Neural progenitor cell (in vitro differentiated cells): ENCODE data around the gene PCGF5.
A peak's percentile ranks its signal among the peaks of the same experiment; 100 is the strongest.

ENCODE experiments used
- CTCF ChIP-seq: fragments of 200-600 bp; sonication (generic); IDR thresholded peaks from 2 replicates; pipeline ENCODE4 v1.5.1; 2017; ENCODE audit warnings: antibody characterized with exemption, mild to moderate bottlenecking
- EZH2 ChIP-seq: fragments of 200-600 bp; sonication (generic); IDR thresholded peaks from 2 replicates; pipeline ENCODE4 v1.6.1; 2017; ENCODE audit warnings: antibody characterized with exemption, mild to moderate bottlenecking, moderate library complexity

GRCh38 chr10:91296471-91296870 lies 76.0 kb downstream of the PCGF5 start:
- TF ChIP-seq CTCF = peak; percentile 52
- no peak for TF ChIP-seq EZH2
